COLO668 (cell line): ENCODE data around the gene MAPK8.
"Not testable (repeated sequence)": the region's sequence is repeated elsewhere in the genome, so short reads cannot be mapped to it uniquely, and the experiment has no call there.

Source experiments
- DNase-seq: peaks from one replicate; lab custom pipeline; 2025; ENCODE audit not compliant: unreplicated experiment; lab: John Stamatoyannopoulos, UW

MAPK8 gene

GRCh38 chr10:48414778-48415177 is 108.3 kb downstream of the MAPK8 start:
- DNase-seq: no peak

- no peak for DNase-seq
Observed at GRCh38 chr10:48416584-48417232, 110.2 kb downstream of the MAPK8 start.

GRCh38 chr10:48417374-48417773 is 110.9 kb downstream of the MAPK8 start:
- DNase-seq: no peak

- DNase-seq: no peak
Observed at GRCh38 chr10:48418189-48418788, 111.8 kb downstream of the MAPK8 start.

DNA sequence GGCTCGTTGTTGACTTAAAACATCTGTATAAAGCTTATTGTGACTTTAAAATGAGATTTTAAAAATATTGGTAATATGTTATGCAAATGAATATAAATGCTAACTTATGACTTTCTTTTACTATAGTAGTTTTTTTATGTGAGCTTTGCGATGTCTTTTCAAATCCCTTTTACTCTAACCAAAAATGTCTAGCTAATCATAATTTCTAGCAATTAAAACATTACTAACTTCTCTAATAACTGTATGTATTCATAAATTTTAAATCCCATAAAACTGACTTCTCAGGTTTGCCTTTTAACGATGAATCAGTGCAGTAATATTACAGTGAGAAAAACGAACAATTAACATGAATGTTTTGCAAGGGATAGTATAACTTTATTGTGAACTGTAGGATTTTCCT is 113.2 kb downstream of the MAPK8 start:
- DNase-seq: no peak

GRCh38 chr10:48421862-48422261 is 115.4 kb downstream of the MAPK8 start:
- DNase-seq: not testable (repeated sequence)

GRCh38 chr10:48423884-48424283 is 117.4 kb downstream of the MAPK8 start:
- no peak for DNase-seq

DNA sequence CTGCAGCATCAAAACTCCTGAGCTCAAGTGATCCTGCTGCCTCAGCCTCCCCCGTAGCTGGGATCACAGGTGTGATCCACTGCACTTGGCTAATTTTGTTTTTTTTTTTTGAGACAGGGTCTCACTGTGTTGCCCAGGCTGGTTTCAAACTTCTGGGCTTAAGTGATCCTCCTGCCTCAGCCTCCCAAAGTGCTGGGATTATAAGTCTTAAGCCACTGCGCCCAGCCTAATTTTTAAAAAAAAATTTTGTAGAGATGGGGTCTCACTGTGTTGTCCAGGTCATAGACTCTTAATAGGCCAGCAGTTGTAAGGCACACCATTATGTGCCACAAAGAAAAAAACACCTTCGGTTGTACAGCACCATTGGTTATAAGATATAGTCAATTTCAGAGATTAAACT is 122.4 kb downstream of the MAPK8 start:
- DNase-seq: no peak

GRCh38 chr10:48429309-48429708 is 122.8 kb downstream of the MAPK8 start:
- DNase-seq: no peak

- DNase-seq: no peak
Observed at GRCh38 chr10:48430402-48430993, 124.0 kb downstream of the MAPK8 start.

- DNase-seq: no peak
Observed at GRCh38 chr10:48431871-48432270, 125.4 kb downstream of the MAPK8 start.

GRCh38 chr10:48437546-48437945 is 131.1 kb downstream of the MAPK8 start:
- no peak for DNase-seq

DNA sequence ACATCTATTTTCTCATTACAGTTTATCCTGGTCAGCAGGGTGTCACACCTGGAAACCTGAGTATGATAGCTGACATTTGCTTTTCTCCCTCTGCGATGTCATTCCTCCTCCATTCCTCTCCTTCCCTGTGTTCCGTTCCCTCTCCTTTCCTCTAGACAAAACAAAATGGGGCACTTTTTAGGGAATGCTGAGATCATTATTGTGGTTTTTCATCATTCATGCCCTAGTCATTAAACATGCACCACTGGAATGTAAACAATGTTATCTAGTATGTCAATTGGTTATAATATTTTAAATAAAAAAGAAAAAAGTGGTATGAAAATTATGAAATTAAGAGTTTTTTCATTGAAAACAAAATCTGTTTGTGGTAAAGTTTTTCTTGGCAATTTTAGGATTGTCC is 132.6 kb downstream of the MAPK8 start:
- no peak for DNase-seq

DNA sequence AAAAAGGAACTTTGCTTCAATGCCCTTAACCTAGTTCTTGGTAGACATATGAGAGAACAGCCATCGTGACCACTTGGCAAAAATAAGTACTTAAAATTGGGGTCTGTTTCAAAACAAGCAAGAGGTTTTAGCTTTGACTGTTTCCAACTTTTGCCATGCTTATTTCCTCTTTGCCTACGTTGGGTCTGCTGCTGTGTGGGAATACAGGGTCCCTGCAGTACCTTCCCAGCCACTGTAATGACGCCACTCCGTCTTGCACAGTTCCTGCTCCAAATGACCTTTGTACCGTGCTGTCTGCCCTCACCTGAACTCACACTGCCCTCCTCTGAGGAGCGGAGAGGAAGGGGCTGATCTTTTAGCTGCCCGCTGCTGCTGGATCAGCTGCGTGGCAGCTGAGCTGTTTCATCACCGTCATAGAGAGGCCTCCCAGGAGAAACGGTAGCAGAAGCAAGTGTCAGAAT is 133.1 kb downstream of the MAPK8 start:
- no peak for DNase-seq

GRCh38 chr10:48440771-48441170 is 134.3 kb downstream of the MAPK8 start:
- no peak for DNase-seq

- DNase-seq: no peak
Observed at GRCh38 chr10:48442090-48442808, 135.8 kb downstream of the MAPK8 start.

DNA sequence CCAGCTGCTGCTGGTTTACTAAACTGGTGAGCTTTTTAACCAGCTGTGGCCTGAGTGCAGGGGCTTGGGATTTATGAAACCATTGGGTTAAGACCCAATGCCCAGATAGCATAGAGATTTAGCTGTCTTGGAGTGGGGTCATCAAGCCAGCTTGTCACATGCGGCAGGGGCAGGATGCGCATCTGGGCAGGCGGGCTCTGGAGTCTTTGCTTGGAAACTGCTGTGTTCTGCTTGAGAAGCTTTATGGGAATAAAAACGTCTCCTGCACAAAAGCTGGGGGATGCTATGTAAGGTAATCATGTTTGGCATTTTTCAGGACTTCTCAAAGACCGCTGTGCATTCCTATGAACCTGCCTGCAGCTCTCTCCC is 136.3 kb downstream of the MAPK8 start:
- DNase-seq: no peak

DNA sequence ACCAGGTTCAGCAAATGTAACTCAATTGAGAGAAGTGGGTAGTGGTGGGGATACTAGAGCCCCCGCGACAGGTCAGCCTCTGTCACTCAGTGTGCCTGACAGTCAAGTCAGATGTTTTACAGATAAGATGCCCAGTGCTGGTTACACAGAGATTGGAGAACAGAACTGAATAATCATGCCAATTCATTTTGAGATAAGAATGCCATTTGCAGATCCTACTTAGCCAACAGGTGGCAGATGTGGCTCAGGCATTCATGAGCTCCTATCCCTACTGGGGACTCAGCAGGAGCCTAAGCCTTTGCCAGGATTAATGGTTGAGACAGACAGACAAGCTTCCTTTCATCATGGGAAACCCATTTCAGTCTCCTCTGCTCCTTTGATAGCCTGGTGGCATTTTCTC is 137.8 kb downstream of the MAPK8 start:
- no peak for DNase-seq

- peak; percentile 90 for DNase-seq
Observed at GRCh38 chr10:48444861-48445841, 138.7 kb downstream of the MAPK8 start.

- DNase-seq: no peak
Observed at GRCh38 chr10:48445932-48446331, 139.5 kb downstream of the MAPK8 start.

DNA sequence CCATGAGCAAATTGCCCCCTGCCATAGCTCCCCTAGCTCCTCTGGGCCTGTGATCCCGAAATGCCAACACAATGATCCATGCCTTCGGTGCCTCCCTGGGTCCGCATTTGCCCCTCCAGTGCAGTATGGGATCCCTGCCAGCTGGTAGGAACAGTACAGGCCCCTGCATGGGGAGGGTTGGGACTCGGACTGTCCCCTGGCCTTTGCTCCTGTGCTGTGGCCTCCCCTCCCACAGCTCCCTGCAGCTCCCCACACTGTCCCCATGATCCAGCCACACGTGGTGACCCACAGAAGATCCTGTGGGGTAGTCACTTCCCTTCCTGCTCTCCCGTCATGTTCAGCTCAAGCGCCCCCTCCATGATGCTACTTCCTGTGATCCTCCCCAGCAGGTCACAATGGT is 140.3 kb downstream of the MAPK8 start:
- no peak for DNase-seq
